ENCODE results near the gene ZNF383.
"Not testable (repeated sequence)": the region's sequence is repeated elsewhere in the genome, so short reads cannot be mapped to it uniquely, and the experiment has no call there.

DNA sequence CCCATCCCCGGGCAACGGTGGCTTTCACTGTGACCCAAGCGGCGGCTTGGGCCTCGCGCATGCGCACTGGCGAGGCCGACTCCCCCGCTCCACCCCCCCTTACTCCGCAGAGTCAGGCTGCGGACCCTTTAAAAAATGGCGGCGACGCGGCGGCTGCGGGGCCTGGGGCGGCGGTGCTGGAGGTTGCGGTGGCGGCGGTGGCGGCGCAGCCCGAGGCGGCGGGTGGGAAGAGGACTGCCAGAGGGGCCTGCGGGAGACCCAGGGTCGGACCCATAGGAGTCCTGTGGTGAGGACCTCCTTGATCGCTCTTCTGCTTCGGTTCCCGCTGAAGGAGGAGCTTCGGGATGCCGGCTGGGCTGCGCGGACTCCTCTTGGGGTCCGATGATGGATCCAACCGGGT lies 76.2 kb downstream of the ZNF383 start:
- TF ChIP-seq, protein P1, sequence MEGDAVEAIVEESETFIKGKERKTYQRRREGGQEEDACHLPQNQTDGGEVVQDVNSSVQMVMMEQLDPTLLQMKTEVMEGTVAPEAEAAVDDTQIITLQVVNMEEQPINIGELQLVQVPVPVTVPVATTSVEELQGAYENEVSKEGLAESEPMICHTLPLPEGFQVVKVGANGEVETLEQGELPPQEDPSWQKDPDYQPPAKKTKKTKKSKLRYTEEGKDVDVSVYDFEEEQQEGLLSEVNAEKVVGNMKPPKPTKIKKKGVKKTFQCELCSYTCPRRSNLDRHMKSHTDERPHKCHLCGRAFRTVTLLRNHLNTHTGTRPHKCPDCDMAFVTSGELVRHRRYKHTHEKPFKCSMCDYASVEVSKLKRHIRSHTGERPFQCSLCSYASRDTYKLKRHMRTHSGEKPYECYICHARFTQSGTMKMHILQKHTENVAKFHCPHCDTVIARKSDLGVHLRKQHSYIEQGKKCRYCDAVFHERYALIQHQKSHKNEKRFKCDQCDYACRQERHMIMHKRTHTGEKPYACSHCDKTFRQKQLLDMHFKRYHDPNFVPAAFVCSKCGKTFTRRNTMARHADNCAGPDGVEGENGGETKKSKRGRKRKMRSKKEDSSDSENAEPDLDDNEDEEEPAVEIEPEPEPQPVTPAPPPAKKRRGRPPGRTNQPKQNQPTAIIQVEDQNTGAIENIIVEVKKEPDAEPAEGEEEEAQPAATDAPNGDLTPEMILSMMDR (IDR thresholded peaks at IDR 0.05; ENCODE audit: insufficient read depth, low read depth, low read length), result not testable (repeated sequence)
- TF ChIP-seq EZH2 (IDR thresholded peaks at IDR 0.05; ENCODE audit: insufficient read depth, low read length), result not testable (repeated sequence)
